CD4-positive, alpha-beta T cell treated with Interleukin-4 for 4 hours (primary cell): ENCODE measurements around the gene DHDH.

Experiments
- DNase-seq: peaks from one replicate; pipeline ENCODE4 v3.0.0-alpha.2; 2020

DHDH gene

GRCh38 chr19:48950830-48951519, 17.5 kb downstream of the DHDH start:
- no peak for DNase-seq

GRCh38 chr19:48953141-48953540, 19.6 kb downstream of the DHDH start:
- DNase-seq = no peak

- DNase-seq = no peak
Measured at GRCh38 chr19:48953990-48954594, 20.6 kb downstream of the DHDH start.

- peak; percentile 86 for DNase-seq
Measured at GRCh38 chr19:48954595-48955307, 21.3 kb downstream of the DHDH start, which contains the start of gene BAX. BAX (plus strand) TSS chr19:48954875; CDS start chr19:48954929, 54 bp downstream.

GRCh38 chr19:48955308-48955958, 21.9 kb downstream of the DHDH start:
- DNase-seq = no peak

GRCh38 chr19:48958006-48958405, 24.5 kb downstream of the DHDH start:
- DNase-seq = no peak

- no peak for DNase-seq
Measured at GRCh38 chr19:48959341-48960239, 26.1 kb downstream of the DHDH start.

GRCh38 chr19:48961051-48961649, 27.7 kb downstream of the DHDH start:
- DNase-seq = no peak

- no peak for DNase-seq
Measured at GRCh38 chr19:48961673-48962028, 28.2 kb downstream of the DHDH start.

GRCh38 chr19:48962029-48962848, 28.7 kb downstream of the DHDH start:
- DNase-seq = peak; percentile 44

GRCh38 chr19:48962849-48963165, 29.3 kb downstream of the DHDH start:
- DNase-seq = no peak

GRCh38 chr19:48963371-48964204, 30.1 kb downstream of the DHDH start:
- DNase-seq = peak; percentile 53

GRCh38 chr19:48964205-48965039, 30.9 kb downstream of the DHDH start:
- DNase-seq = no peak

- DNase-seq = peak; percentile 91
Measured at GRCh38 chr19:48965040-48965805, 31.7 kb downstream of the DHDH start, which contains the start of gene FTL. FTL (plus strand) TSS chr19:48965309; CDS start chr19:48965508, 199 bp downstream.

- peak; percentile 88 for DNase-seq
Measured at GRCh38 chr19:48965806-48966540, 32.5 kb downstream of the DHDH start.

- DNase-seq = no peak
Measured at GRCh38 chr19:48966541-48967345, 33.2 kb downstream of the DHDH start.
